Skeletal muscle tissue (tissue), 4 donors: Measurements from ENCODE around the gene VAV2. TPM values are rescaled to one million over a fixed set of nuclear protein-coding genes. Genes with fewer than 3 reads are reported as not detected.
A peak's percentile ranks its signal among the peaks of the same experiment; 100 is the strongest.
"Not testable (repeated sequence)": the region's sequence is repeated elsewhere in the genome, so short reads cannot be mapped to it uniquely, and the experiment has no call there.

ENCODE experiments used
- H3K27ac ChIP-seq: one replicate; pipeline ENCODE4 v1.7.0; 2013; ENCODE audit warnings: mild to moderate bottlenecking, low read depth, low read length, inconsistent platforms
- H3K27me3 ChIP-seq, 3 donors: one replicate each; pipeline ENCODE4 v1.7.0; 2013; ENCODE audit warnings: low read length in 3 of 3; ENCODE audit not compliant: control insufficient read depth in 3 of 3, insufficient read depth in 3 of 3
- H3K36me3 ChIP-seq, 3 donors: one replicate each; pipeline ENCODE4 v1.7.0; 2013; ENCODE audit warnings: low read length in 3 of 3; ENCODE audit not compliant: control insufficient read depth in 3 of 3, insufficient read depth in 3 of 3
- H3K4me1 ChIP-seq, 3 donors: one replicate each; pipeline ENCODE4 v1.7.0; 2013; ENCODE audit warnings: low read length in 3 of 3, mild to moderate bottlenecking in 3 of 3; ENCODE audit not compliant: control insufficient read depth in 3 of 3, insufficient read depth in 3 of 3
- H3K4me3 ChIP-seq, 3 donors: one replicate each; pipeline ENCODE4 v1.7.0; 2013; ENCODE audit warnings: low read length in 3 of 3
- H3K9ac ChIP-seq, 3 donors: one replicate each; pipeline ENCODE4 v1.7.0; 2013; ENCODE audit warnings: low read length in 3 of 3, mild to moderate bottlenecking in 3 of 3, moderate library complexity in 2 of 3, low read depth in 1 of 3
- H3K9me3 ChIP-seq, 3 donors: one replicate each; pipeline ENCODE4 v1.7.0; 2013; ENCODE audit warnings: low read length in 3 of 3; ENCODE audit not compliant: control insufficient read depth in 3 of 3
- total RNA-seq: library from RNA; depleted of rRNA; stranded (reverse); fragments of >200 nt; gene quantifications from one replicate; pipeline ENCODE4 v1.2.3, GENCODE V29; 2014
- donor health status: Osteomylitis.

VAV2 gene
- total RNA-seq, 1 donor from 2014 or later: 9.9 TPM

DNA sequence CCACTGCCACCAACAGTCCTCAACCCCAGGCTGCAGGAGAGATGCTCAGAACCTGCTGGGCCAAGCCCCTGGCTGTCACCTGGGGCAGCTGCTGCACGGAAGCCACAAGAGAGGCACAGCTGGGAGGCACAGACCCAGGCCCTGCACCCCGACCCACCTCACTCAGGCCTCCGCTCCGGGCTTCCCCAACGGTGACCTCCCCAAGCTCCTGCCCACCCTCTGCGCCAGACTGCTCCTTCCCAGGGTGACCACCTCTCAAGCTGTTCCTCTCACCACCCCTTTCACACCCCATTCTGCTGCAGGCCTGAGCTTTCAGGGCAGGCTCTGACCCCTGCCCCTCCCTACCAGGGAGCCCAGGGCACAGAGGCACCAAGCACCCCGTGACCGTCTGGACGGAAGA lies 33.0 kb downstream of the VAV2 start:
- Histone ChIP-seq H3K9ac (no peak overlapping the region), H3K4me1 (peaks cover 22 to 40% (median 34%) of the 10 kb centered on the region in 3 donors), H3K27me3 (peaks cover 25 to 35% (median 27%) of the 10 kb centered on the region in 3 donors), H3K9me3 (no peaks in the 10 kb centered on the region), H3K36me3 (no peaks in the 10 kb centered on the region), H3K27ac (no peak overlapping the region), H3K4me3 (no peak overlapping the region)

DNA sequence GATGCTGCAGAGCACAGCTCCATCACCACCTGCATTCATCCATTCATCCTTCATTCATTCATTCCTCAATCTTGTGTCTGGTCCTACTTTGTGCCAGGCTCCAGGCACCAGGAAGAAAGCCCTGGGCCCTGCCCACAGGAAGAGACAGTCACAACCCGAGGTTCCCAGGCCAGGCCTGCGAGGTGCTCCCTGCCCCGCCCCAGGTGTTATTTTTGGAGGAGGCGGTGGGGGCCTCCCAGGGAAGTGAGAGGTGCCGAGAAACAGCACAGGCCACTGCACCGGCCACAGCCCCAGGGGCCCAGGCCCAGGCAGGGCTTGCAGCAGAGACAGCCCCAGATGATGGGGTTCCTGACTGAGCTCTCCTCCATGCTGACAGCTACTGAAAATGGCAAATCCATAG lies 33.4 kb downstream of the VAV2 start:
- peaks cover 22 to 40% (median 34%) of the 10 kb centered on the region in 3 donors for H3K4me1 ChIP-seq

DNA sequence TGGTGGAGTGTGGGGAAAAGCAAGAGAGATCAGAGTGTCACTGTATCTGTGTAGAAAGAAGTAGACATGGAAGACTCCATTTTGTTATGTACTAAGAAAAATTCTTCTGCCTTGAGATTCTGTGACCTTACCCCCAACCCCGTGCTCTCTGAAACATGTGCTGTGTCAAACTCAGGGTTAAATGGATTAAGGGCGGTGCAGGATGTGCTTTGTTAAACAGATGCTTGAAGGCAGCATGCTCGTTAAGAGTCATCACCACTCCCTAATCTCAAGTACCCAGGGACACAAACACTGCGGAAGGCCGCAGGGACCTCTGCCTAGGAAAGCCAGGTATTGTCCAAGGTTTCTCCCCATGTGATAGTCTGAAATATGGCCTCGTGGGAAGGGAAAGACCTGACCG lies 34.4 kb downstream of the VAV2 start:
- H3K36me3 ChIP-seq, H3K9ac ChIP-seq, H3K4me3 ChIP-seq, H3K27ac ChIP-seq, H3K9me3 ChIP-seq: not testable (repeated sequence)
- Histone ChIP-seq H3K4me1 (peaks cover 22 to 39% (median 34%) of the 10 kb centered on the region in 3 donors), H3K27me3 (peaks cover 25 to 41% (median 27%) of the 10 kb centered on the region in 3 donors)

More for the DNA sequence above, 33.4 kb downstream of the VAV2 start:
- Histone ChIP-seq H3K4me3 (no peak overlapping the region), H3K36me3 (no peaks in the 10 kb centered on the region), H3K27me3 (peaks cover 25 to 39% (median 27%) of the 10 kb centered on the region in 3 donors), H3K9me3 (no peaks in the 10 kb centered on the region), H3K9ac (no peak overlapping the region), H3K27ac (no peak overlapping the region)

DNA sequence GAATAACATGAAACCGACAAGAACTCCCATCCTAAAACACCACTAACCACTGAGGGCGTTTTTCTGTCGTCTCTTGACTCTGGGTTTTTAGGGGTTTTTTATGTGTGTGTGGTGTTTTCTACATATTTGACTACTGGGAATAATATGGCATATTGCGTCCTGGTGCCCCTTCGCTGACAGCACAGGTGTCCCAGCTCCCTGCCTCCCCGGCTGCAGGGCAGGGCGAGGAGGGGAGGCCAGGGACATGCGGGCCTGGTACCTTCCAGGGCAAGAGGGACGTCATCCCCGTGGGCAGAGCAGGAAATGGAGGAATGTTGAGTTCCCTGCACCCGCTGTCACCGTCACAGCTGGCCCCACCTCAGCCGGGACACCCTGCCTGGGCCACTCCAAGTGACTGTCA lies 34.8 kb downstream of the VAV2 start:
- H3K4me1 ChIP-seq: peaks cover 22 to 39% (median 34%) of the 10 kb centered on the region in 3 donors
- H3K27me3 ChIP-seq: peaks cover 25 to 43% (median 27%) of the 10 kb centered on the region in 3 donors
- H3K4me3 ChIP-seq: no peak overlapping the region
- no peak overlapping the region for H3K27ac ChIP-seq
- H3K36me3 ChIP-seq: no peaks in the 10 kb centered on the region
- H3K9ac ChIP-seq: no peak overlapping the region
- no peaks in the 10 kb centered on the region for H3K9me3 ChIP-seq

DNA sequence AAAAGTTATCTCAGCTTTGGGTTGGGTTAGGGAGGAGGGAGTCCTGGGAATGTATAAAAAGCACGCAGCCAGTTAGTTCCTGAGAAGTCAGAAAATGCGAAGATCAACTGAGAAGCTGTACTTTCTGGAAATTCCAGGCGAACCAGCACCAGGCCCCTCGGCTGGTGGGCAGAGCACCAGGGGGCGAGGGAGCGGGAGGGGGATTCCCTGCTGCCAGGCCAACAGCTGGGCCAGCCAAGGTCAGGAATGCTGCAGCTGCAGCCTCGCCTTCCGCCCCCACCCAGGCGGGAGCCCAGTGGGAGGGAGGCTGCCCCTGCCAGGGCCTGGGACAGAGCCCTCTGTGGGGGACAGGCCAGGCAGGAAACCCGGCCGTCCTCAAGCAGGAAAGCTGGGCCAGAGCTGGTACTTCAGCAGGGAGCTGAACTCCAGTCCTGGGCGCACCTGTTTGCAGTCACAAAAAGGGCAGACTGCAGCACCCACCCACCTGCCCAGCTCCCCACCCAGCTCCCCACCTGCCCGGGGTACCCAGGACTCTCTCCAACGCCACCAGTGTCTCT lies 35.5 kb downstream of the VAV2 start:
- H3K4me3 ChIP-seq: no peak overlapping the region
- peaks cover 15 to 36% (median 32%) of the 10 kb centered on the region in 3 donors for H3K4me1 ChIP-seq
- no peaks in the 10 kb centered on the region for H3K9me3 ChIP-seq
- H3K36me3 ChIP-seq: no peaks in the 10 kb centered on the region
- H3K27me3 ChIP-seq: peaks cover 21 to 42% (median 25%) of the 10 kb centered on the region in 3 donors
- peak overlapping the region in 1 of 3 donors; percentile 10 for H3K9ac ChIP-seq
- no peak overlapping the region for H3K27ac ChIP-seq

DNA sequence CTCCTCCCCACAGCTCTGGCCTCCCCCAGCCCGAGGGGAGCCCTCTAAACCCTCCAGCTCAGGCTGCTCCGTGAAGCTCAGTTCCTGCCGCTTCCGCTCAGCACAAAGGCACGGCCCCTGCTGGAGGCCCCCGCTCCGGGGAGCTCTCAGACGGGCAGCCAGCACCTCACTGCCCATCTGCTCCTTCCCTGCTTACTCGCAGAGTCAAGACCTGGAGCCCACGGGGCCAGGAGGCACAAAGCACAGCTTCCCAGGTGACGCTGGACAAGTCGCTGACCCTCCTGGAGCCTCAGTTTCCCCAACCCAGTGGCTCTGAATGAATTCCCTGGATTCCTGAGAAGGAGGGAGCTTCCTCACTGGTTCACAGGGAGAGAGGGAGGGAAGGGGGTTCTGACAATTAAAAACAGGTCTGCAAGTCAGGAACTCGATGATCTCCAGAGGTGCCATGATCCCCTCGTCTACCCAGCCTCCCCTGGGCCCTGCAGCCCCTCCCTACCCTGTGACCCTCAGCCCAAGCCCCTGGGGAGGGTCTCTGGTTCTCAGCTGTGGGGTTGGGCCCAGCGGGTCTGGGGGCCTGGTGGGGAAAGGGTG lies 36.2 kb downstream of the VAV2 start:
- peaks cover 24 to 43% (median 27%) of the 10 kb centered on the region in 3 donors for H3K27me3 ChIP-seq
- H3K4me1 ChIP-seq: peaks cover 19 to 41% (median 32%) of the 10 kb centered on the region in 3 donors
- peak overlapping the region in 1 of 3 donors; percentile 14 for H3K4me3 ChIP-seq
- H3K36me3 ChIP-seq: no peaks in the 10 kb centered on the region
- no peaks in the 10 kb centered on the region for H3K9me3 ChIP-seq
- H3K9ac ChIP-seq: peak overlapping the region in 1 of 3 donors; percentile 10
- H3K27ac ChIP-seq: no peak overlapping the region

DNA sequence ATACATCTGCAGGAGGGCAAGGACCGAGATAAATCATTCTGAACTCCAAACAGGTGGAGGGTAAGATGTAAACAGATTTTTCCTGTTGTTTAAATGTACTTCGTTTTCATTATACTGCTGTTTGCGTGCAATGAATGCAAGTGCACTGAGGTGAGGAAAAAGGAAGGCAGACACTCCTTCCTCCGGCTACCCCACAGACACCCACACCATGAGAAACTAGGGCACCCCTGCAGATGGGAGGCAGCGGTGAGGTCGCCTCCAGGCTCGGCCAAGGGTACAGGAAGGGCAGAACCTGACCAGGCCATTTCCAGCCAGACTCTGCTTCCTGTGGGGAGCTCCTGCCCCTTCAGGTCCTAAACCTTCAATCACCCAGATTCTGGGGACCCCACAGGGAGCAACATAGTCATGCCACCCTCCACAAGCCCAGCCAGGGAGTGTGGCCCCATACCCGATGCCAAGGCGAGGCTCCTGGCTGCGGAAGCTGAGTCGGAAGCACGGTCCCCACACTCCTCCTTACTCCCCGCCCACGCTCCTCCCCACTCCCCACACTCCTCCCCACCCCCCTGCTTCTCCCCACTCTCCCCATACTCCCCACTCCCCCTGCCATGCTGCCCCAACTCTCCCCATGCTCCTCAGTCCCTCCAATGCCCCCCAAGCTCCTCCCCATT lies 37.1 kb downstream of the VAV2 start:
- Histone ChIP-seq H3K9ac (no peak overlapping the region), H3K27me3 (peaks cover 19 to 37% (median 22%) of the 10 kb centered on the region in 3 donors), H3K4me3 (no peak overlapping the region), H3K4me1 (peaks cover 23 to 33% (median 26%) of the 10 kb centered on the region in 3 donors), H3K9me3 (no peaks in the 10 kb centered on the region), H3K36me3 (no peaks in the 10 kb centered on the region), H3K27ac (no peak overlapping the region)

DNA sequence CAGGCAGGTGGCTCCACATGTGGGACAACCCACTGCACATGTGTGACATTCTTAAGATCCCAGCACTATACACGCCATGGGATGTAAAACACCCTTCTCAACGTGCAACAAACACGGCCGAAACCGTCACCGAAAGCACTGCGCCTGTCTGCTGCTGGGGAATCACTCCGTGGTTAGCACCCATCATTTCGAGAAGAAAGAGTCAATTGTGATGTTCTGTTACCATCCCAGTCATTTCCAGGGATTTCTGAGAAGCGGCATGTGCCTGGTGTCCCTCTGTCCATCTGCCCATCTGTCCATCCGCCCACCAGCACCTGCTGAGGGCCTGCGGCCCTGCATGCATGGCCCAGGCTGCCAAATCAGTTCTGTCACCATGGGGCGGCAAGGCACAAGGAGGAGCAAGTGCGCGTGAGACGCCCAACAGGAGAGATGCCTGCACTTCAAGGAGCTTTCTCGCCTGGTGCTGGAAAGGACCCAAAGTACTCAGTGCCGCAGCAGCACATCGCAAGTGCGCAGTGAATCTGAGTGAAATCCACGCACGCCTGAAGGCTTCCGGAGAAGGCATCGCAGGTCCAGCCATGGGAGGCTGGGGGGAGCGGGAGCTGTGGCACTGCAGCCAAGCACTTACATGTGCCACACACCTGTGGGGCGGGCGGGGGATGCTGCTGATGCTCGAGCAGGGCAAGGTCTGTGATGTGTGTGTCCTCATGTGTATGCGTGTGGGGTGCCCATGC lies 38.0 kb downstream of the VAV2 start:
- Histone ChIP-seq H3K4me3 (no peak overlapping the region), H3K36me3 (no peaks in the 10 kb centered on the region), H3K4me1 (peaks cover 22 to 30% (median 26%) of the 10 kb centered on the region in 3 donors), H3K27ac (no peak overlapping the region), H3K9me3 (no peaks in the 10 kb centered on the region), H3K27me3 (peaks cover 19 to 34% (median 27%) of the 10 kb centered on the region in 3 donors), H3K9ac (no peak overlapping the region)

DNA sequence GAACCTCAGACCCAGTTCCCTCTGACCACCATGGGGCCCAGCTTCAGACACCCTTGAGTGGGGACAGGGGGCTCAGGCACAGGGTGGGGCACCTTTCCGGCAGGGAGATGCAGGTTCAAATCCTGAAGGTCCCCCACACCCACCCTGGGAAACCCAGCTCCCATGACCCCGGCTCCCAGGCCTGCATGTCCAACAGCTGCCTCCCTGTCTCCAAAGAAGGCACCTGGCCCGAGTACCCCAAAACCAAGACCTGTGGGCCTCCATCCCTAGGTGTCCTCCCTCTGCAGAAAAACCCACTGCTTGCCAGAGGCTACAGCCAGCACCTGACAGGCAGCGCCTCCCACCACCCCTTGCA lies 38.5 kb downstream of the VAV2 start:
- Histone ChIP-seq H3K4me1 (peaks cover 22 to 28% (median 26%) of the 10 kb centered on the region in 3 donors), H3K9ac (no peak overlapping the region)

More for the DNA sequence above, 38.5 kb downstream of the VAV2 start:
- no peaks in the 10 kb centered on the region for H3K36me3 ChIP-seq
- peaks cover 22 to 37% (median 32%) of the 10 kb centered on the region in 3 donors for H3K27me3 ChIP-seq
- H3K9me3 ChIP-seq: no peaks in the 10 kb centered on the region
- no peak overlapping the region for H3K4me3 ChIP-seq
- no peak overlapping the region for H3K27ac ChIP-seq
